H1 (cell line): ENCODE data around the gene TOP2A. TPM values are rescaled to one million over a fixed set of nuclear protein-coding genes. Genes with fewer than 3 reads are reported as not detected.
A peak's percentile ranks its signal among the peaks of the same experiment; 100 is the strongest.

ENCODE experiments used
- CBX8 ChIP-seq: fragments of 300-800, 300-1000 bp; sonication (generic); IDR thresholded peaks from 2 replicates; pipeline ENCODE4 v1.7.1; 2016; ENCODE audit warnings: low read depth, low read length, borderline replicate concordance
- HDAC2 ChIP-seq, 2 experiments: fragments of 300-600 bp in 1 of 2; sonication (generic) in 1 of 2; IDR thresholded peaks; 2 replicates each; pipeline ENCODE4 v1.6.1; 2011 to 2012; ENCODE audit warnings: low read depth in 2 of 2, low read length in 2 of 2, mild to moderate bottlenecking in 2 of 2, moderate library complexity in 2 of 2, borderline replicate concordance in 1 of 2, inconsistent platforms in 1 of 2
- NANOG ChIP-seq: IDR thresholded peaks from 2 replicates; pipeline ENCODE4 v1.6.1; 2011; ENCODE audit warnings: low read length, low read depth, mild to moderate bottlenecking, inconsistent platforms; ENCODE audit not compliant: insufficient read depth, poor library complexity, severe bottlenecking
- POLR2A ChIP-seq, 2 experiments: IDR thresholded peaks; 1 replicate in 1 of 2; 2 replicates in 1 of 2; pipeline ENCODE4 v1.6.1; 2011; ENCODE audit warnings: low read depth in 2 of 2, low read length in 2 of 2, mild to moderate bottlenecking in 2 of 2; ENCODE audit errors: control extremely low read depth in 1 of 2
- TEAD4 ChIP-seq: IDR thresholded peaks from 2 replicates; pipeline ENCODE4 v1.6.1; 2012; ENCODE audit warnings: low read depth, low read length, inconsistent platforms, mixed read lengths
- polyA plus RNA-seq, 7 experiments: library from polyadenylated mRNA; depleted of rRNA in 3 of 7; stranded (reverse) in 5 of 7; unstranded in 2 of 7; fragments of >200 nt in 5 of 7; fragments of 200-250 nt in 2 of 7; gene quantifications; 1 replicate in 5 of 7; 2 replicates in 1 of 7; 4 replicates in 1 of 7; pipeline versions ENCODE4 v1.2.1 to v1.2.3, GENCODE V29; 2011 to 2013; ENCODE audit warnings: missing spikeins in 2 of 7, mixed read lengths in 2 of 7
- total RNA-seq: library from RNA; stranded (reverse); fragmentation: NEBNext Ultra II Directional; extraction: Animal tissue kit (Norgen Biotek cat#: 25700); gene quantifications from 2 replicates; pipeline ENCODE4 v1.2.1, GENCODE V29; 2021

TOP2A gene
- total and polyA plus RNA-seq, 2 of the 8 experiments (the other 6 are each of a cell fraction or from before 2014, with no cell fraction given) = 83.1 to 291 TPM

DNA sequence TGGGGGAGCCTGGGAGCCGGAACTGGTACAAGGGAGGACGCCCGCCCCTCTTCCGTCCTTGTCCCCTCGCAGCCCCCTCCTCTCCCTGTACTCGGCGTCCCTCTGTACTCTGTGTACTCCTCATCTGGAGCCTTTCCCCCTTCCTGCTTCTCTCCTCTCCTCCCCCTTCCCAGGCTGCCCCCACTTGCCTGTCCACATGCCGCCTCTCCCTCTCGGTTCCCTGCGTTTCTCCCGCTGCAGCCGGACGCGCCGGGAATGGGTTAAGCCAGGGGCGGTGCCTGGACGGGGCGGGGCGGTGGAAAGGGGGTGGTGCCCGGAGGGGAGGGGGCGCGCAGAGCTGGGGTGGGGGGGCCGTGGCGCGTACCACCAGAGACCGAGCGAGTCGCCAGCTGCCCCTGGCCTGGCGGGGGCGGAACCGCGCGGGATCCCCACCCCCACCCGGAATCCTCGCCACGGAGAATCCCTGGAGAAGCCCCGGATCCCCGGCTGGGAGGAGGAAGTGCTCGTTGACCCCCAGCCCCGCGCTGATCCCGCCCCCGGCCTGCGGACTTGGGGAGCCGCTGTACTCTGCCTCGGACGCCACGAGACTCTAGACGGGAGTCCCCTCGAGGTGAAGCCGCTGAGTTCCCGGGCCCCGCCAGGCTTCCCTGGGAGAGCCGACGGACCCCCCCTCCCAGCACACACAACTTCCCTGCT, 75.7 kb downstream of the TOP2A start (continued):
- TF ChIP-seq TEAD4 (0 out of 2 replicates have a peak, but pooled peaks have one; percentile 2), CBX8 (no peak), HDAC2 (IDR thresholded peaks at IDR 0.05; ENCODE audit: borderline replicate concordance in 1 of 2, low read depth in 2 of 2, low read length in 2 of 2) (0 out of 4 replicates have a peak, but pooled peaks of 1 of the 2 experiments have one; percentile 12), NANOG (no peak), POLR2A (IDR thresholded peaks at IDR 0.05; ENCODE audit: control extremely low read depth in 1 of 2, low read depth in 2 of 2, low read length in 2 of 2) (no peak)
